ENCODE results near the gene DISC1.
"Not testable (repeated sequence)": the region's sequence is repeated elsewhere in the genome, so short reads cannot be mapped to it uniquely, and the experiment has no call there.

DISC1 gene

DNA sequence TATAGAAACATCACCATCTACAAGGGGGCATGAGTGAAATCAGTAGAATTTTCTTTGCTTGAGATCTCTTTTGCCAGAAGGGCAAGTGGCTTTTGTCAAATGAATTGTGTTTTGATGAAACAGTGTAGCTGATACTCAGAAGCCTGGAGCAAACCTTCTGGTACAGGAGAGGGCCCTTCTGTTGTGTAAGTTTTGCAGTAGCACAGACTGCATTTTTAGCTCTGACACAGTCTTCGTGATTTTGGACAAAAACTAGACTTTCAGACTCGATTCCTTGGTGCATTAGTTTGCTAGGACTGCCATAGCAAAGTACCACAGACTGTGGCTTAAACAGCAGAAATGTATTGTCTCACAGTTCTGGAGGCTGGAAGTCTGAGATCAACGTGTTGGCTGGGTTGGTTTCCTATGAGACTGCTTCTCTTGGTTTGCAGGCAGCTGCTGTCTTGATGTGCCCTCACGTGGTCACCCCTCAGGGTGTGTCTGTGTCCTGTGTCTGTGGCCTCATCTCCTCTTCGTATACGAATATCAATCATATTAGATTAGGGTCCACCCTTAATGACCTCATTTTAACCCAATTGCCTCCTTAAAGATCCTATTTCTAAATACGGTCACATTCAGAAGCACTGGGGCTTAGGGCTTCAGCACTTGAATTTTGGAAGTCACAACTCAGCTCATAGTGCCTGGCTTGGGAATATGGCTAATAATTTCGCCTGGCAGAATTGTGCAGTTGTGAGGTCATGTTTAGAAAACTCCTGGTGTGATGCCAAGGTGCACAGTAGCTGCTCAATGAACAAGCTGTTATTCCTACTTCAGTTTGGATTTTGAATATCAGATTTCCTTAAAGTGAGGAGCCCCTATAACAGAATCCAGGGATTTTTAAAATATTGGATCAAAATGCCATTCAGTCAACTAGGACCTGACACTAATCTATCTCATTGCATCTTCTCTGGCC, 21.2 kb upstream of the DISC1 start:
- no peak for DNase-seq (ENCODE audit: low read depth in 2 of 2)

DNA sequence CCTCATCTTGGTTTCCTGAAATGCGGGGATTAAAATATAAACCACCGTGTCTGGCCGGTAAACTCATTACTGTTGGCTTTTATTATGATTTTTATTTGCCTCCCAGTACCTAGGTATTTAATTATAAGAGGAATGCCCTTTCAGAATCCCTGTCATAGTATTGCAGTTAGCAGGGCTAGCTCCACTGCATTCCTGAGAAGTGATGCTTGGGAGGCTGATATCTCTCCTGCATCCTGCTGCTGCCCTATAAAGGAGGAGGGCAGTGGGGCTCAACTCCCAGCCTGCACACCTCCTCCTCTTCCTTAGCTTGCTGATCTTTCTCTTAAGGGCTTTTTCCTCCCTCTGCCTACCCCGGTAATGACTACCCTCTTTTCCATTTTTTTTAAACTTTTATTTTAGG, 19.9 kb upstream of the DISC1 start:
- no peak for DNase-seq (ENCODE audit: low read depth in 2 of 2)

DNA sequence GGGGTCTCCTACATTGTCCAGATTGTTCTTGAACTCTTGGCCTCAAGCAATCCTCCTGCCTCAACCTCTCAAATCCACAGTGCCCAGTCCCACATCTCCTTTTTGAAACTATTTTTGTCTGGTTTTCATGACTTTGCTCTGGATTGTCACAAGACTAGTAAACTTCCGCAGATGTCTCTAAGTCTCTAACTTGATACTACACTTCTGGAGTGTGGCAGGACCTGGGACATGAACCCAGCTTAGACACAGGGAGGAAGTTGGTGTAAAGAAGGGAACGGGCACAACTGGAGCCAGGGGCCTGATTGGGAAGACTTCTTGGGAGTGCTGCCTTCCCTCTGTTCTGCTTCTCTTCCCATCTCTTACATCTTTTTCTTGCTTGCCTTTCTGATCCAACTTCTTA, 16.2 kb upstream of the DISC1 start:
- no peak for DNase-seq (ENCODE audit: low read depth in 2 of 2)

DNA sequence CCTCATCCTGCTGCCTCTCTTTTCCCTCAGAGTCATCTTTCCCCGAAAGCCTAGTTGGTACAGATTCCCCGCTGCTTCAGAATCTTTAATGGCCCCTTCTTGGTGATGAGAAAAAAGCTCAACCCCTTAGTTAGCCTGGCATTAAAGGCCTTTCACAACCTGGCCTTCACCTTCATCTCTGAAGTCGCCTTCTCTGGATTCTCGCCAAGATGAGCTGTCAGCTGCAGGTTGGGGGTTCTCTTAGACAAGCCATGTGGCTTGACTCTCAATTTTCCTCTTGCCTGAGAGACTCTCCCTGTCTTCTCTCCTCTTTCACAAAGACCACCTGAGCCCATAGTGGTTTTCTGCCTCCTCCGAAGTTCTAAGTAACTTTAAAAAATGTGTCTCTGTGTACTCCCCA, 15.5 kb upstream of the DISC1 start:
- DNase-seq (ENCODE audit: low read depth in 2 of 2): no peak

DNA sequence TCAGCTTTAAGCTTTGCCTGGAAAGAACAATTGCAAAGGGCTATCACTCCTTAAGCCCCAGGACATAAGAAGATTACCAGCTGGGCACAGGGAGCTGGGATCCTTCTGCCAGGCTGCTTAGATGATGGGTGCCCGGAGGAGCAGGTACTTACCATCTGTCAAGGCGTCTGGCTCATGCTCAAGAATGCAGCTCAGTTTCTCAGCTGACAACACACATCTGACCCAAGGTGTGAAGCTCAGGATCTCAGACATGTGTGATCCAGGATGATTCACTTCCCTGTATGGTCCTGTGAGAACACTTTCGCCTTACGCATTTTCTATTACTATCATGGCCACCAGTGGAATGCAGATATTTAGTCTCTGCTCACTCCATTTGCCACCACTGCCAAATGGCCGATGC, 14.7 kb upstream of the DISC1 start:
- no peak for DNase-seq (ENCODE audit: low read depth in 2 of 2)

DNA sequence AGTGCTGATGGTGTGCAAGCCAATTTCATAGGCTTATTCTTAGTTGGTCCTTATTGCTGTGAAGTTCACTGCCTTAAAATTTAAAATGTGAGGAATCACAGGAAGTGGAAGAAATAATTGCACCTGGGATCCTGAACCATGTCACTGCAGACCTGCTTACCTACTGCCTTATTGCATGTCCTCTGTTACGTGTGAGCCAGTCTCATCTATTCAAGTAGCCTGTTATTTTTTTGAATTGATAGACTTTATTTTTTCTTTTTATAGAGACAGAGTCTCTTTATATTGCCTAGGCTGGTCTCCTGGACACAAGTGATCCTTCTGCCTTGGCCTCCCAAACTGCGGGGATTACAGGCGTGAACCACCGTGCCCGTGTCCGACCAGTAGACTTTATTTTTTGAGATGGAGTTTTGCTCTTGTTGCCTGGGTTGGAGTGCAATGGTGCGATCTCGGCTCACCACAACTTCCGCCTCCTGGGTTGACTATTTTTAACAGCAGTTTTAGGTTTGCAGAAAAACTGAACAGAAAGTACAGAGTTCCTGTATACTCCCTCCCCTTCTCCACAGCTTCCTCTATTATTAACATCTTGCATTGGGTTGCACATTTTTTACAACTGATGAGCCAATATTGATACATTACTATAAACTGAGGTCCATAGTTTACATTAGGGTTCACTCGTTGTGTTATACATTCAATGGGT, 14.0 kb upstream of the DISC1 start:
- no peak for DNase-seq (ENCODE audit: low read depth in 2 of 2)

DNA sequence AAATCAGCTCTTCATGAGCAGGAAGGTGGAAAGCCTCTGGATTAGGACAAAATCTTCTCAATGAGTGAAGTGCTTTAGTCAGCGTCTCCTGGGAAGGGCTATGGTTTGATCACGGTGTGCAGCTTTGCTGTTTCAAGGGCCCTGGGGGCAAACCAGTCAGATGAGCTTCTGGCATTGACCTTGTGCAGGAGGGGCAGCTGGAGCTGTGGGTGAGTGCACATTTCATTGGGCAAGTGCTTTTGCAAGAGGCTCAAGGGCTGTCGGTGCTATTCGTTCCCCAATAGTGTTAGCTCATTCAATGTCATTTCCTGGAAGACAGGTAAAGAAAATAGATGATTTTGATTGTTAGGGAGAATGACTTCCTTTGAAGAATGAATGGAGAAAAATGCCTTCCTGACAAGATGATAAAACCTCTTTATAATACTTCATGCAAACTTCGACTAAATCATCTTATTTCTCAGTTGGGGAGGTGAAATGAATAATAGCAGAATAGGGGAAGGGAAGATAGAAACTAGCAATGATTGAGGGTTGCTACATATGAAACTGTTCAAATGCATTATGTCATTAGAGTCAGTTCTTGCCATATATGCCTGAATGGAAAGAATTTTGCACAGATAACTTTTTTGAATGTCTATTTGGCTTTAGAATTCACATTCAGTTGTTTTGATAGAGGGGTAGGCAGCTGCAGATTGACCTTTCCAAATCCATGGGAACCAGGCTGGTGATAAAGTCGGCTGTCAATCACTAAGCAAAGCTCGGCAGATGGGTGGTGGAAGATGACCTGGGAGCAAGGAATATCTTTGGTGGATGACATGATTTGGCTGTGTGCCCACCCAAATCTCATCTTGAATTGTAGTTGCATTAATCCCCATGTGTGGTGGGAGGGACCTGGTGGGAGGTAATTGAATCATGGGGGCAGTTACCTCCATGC, 12.9 kb upstream of the DISC1 start:
- DNase-seq (ENCODE audit: low read depth in 2 of 2): no peak

DNA sequence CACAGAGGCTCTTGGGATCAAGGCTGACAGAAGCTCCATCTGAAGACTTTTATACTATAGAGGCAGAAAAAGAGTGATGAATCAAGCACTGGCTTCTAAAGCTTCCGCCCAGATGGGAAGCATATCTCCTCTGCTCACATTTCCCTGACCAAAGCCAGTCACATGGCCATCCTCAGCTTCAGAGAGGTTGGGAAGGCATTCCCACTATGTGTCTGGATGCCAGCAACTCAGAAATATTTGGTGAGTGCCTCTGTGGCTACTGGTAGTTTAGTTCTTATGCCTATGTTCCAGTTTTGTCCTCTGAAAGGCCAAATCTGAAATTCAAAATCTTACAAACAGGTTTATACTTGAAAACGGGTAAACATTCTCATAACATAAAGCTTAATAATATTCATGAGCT, 9.9 kb upstream of the DISC1 start:
- DNase-seq (ENCODE audit: low read depth in 2 of 2): no peak

DNA sequence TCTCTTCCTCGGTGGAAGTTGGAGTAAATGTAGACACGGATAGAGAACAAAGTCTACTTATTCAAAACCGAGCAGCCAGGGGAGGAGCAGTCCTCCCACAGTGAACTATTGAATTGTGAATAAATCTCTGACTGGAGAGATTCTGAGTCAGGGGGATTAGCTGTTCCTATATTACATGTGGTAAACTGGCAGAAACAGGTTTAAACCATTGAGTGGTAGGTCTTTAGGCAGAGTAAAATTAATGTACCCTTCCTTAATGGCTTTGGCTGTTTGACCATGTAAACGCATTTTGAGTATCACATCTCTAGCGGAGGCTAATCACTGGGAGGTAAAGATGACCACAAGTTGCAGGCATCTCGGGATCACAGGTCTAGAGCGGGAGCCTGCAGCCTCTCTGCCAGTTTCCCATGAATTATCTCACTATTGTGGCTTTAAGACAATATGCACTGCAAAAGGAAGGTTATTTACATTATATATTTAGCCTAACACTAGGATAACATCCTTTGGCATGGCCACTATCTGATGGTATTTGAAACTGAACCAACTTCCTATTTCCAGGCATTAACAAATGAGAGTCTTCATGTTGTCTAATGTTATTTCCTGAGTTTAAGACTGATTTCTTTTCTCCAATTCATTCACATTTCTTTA, 7.9 kb upstream of the DISC1 start:
- no peak for DNase-seq (ENCODE audit: low read depth in 2 of 2)

DNA sequence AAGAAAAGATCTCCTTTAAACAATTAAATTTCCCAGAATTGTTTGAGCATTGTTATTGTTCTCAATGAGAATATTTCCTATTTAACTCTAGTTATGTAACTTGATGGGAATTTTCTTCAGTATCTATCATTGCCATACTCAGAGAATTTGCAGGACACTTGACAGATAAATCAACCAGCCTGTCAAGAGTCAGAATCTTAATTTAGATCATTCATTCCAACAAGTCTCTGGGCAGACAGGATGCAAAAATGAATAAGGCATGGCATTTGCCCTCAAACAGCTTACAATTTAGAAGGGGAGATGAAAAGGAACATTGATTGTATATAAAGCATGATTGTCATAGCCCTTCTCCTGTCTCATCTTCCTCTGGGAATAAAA, 7.3 kb upstream of the DISC1 start:
- no peak for DNase-seq (ENCODE audit: low read depth in 2 of 2)

DNA sequence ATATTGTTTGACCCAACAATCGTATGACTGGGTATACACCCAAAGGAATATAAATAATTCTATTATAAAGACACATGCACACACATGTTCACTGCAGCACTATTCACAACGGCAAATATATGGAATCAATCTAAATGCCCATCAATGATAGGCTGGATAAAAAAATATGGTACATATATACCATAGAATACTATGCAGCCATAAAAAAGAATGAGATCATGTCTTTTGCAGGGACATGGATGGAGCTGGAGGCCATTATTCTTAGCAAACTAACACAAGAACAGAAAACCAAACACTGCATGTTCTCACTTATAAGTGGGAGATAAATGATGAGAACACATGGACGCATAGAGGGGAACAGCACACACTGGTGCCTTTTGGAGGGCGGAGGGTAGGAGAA, 1.5 kb upstream of the DISC1 start:
- not testable (repeated sequence) for DNase-seq (ENCODE audit: low read depth in 2 of 2)

DNA sequence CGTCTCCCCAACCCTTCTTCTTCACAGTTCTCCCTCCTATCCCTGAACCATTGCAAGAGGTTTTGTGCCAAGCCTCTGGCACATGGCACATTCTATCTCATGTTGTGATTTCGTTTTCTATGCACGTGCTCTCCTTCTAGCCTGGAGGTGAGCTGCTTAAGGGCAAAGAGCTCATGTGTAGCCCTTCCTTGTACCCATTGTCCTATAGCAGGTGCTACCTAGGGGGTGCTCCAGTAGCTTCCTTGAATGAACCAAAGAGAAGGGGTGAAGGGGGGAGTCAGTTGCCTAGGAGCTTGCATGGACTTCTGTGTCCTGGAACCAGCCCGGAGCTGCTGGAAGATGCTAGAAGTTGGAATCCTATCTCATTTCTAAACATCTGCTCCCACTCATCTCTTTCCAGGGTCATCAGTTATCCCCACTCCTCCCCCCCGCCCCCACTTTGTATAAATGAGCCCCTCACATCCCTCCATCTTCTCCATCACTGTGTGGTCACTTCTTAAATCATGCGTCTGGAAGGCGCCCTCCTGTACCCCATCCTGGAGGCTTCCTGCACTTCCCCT, 535 bp upstream of the DISC1 start:
- DNase-seq (ENCODE audit: low read depth in 2 of 2): no peak

DNA sequence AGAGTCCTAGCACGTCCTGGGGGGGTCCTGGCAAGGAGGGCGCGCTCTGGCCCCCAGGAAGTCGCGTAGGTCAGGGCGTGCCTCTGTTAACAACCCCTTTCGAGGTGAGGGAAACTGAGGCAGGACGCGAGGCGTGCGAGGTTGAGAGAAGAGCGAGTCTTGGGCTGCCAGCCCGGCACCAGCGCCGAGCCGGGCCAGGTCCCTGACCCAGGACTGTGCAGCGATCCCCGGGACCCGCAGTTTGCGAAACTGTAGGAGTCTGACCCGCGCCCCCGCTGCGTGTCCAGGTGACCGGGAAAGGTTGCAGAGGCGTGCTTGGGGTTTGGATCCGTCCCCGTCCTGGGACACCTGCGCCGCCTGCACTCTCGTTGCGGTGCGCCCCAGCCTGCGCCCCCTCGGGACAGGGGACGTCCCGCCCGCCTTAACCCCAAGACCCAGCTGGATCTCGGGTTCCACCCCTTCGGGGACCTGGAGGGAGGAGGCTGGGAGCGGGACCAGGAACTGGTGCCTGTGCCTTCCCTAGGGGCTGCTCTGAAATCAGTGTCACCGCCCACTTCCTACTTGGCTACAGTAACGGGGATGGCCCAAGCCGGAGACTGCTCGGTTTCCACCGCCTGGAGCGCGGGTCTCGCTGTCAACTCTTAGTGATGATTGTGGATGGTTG, 493 bp downstream of the DISC1 start:
- no peak for DNase-seq (ENCODE audit: low read depth in 2 of 2)

DNA sequence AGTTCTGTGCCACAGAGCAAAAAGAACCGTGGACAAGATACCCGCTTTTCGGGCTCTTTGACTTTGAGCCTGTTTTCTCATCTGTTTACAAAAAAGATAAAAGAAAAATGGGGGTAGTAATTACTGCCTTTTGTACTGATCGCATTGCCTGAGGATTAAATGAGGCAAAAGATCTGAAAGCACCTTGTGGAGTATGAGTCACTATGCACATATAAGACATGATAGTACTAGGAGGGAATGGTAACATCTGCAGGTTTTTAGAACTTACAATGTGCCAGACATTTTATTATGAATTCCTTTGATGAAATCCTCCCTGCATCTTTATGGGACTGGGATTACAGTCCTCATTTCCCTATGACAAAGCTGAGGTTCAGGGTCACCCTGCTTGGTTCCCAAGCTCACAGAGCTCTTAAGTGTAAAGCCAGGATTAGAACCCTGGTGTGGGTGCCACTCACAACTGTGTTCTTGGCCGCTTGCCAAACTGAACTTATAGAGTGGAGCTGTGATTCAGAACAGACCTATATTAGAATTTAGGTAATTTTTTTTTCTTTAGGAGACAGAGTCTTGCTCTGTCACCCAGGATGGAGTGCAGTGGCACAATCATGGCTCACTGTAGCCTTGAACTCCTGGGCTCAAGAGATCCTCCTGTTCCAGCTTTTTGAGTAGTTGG, 1.8 kb downstream of the DISC1 start:
- DNase-seq (ENCODE audit: low read depth in 2 of 2): no peak

DNA sequence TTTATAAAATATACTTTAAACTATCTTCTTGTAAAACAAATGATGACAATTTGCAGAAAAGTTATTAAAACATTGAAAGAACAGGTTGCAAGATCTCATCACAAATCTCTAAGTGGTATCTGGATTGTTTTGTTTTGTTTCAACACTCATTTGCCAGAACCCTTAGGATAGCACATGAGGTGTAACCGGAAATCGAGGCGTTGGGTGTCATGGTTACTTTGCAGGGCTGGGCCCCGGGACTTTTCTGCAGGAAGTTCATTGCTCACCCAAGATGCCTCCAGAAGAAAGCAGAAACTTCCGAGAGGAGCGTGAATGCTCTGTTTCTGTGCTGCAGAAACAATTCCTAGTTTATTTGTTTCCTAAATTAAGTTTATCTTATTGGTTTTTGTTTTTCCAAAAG, 2.5 kb downstream of the DISC1 start:
- no peak for DNase-seq (ENCODE audit: low read depth in 2 of 2)

DNA sequence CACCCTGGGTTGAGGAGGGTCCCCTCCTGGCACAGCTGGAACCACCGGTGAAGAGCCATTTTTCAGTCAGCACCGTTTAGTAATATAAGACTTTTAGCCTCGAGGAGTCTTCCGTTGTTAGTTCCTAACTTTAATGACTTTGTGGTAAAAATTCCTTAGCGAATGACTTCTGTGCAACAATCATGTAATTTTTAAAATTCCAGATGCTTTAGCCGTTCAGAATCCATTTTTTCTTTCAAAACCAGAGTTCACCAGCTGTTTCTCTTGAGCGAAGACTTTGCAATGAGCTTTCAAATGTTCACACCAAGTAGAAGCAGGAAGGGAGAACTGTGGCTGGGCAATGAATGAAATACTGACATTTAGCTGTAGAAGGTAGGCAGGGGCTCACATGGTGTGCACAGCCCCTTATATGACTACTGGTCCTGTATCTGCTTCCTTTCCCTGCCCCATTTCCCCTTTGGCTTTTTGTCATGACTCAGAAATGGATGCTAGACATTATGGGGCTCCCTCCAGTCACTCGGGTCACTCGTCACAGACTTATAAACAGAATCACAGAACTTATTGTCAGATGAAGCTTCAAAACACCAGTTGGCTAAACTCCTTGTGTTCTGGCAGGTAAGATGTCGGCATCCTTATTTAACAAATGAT, 4.1 kb downstream of the DISC1 start:
- peak; percentile 75 to 77 for DNase-seq (ENCODE audit: low read depth in 2 of 2)

DNA sequence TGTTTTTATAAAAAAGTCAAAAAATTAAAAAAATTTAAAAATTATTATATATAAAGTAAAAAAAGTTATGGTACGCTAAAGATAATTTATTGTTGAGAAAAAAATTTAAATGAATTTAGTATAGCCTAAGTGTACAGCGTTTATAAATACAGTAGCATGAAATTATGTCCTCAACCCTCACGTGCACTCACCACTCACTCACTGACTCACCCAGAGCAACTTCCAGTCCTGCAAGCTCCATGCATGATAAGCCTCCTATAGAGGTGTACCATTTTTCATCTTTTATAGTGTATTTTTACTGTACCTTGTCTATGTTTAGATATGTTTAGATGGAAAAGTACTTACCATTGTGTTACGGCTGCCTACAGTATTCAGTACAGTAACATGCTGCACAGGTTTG, 5.1 kb downstream of the DISC1 start:
- DNase-seq (ENCODE audit: low read depth in 2 of 2): no peak

DNA sequence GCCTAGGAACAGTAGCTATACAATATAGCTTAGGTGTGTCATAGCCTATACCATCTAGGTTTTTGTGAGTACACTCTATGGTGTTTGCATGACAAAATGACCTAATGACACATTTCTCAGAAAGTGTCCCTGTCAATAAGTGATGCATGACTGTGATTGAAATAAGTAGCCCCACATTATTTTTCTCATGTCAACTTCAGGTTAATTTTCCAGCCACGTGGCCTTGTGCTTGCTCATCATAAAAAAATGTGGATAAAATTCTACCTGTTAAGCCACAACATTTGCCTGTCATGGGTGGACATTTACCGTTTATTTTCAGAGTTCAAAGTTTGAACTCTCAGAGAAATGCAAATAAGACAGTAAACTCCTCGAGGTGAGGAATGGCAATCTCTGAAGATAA, 5.5 kb downstream of the DISC1 start:
- no peak for DNase-seq (ENCODE audit: low read depth in 2 of 2)

DNA sequence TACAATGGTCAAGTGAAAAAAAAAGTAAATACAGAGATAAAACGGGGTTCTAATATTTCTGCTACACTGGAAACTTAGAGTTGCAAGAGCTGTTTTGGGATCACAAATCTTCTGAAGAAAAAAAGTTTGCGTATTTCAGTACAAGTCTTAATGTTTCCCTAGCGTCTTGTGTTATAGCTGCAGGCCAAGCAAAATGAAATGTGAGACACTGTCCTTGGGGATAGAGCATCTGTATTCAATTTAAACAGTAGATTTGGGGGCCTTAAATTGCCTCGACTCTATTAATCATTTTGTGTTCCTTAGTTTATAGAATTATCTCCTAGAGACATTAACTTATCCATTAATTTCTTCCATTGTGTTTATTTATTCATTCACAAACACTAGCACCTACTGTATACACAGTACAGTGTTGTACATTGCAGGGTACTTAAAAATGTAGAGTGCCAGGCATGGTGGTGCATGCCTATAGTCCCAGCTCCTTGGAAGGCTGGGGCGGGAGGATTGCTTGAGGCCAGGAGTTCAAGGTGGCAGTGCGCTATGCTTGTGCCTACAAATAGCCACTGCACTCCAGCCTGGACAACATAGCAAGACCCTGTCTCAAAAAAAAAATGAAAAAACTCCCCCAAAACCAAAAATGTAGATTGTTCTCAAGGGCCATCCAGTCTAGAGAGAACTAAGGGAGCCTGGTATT, 7.9 kb downstream of the DISC1 start:
- DNase-seq (ENCODE audit: low read depth in 2 of 2): peak; percentile 40 to 51
